Osteoblast (primary cell): Measurements from ENCODE around the gene MMP2. TPM values are rescaled to one million over a fixed set of nuclear protein-coding genes. Genes with fewer than 3 reads are reported as not detected.

ENCODE experiments used
- DNase-seq: peaks from one replicate; pipeline ENCODE4 v3.0.0; 2011; ENCODE audit warnings: low spot score, mixed read lengths; ENCODE audit not compliant: insufficient read length; ENCODE audit errors: missing footprints
- H2AFZ ChIP-seq: 2 replicates; pipeline ENCODE4 v1.6.0; 2011; ENCODE audit warnings: mild to moderate bottlenecking, low read length
- H3K27ac ChIP-seq: 2 replicates; pipeline ENCODE4 v1.5.1; 2011; ENCODE audit warnings: mild to moderate bottlenecking, low read depth, low read length, moderate library complexity
- H3K27me3 ChIP-seq: 2 replicates; pipeline ENCODE4 v1.6.0; 2012; ENCODE audit warnings: mild to moderate bottlenecking, control low read depth, inconsistent platforms, low read length, moderate library complexity; ENCODE audit not compliant: insufficient read depth
- H3K36me3 ChIP-seq: 2 replicates; pipeline ENCODE4 v1.5.1; 2011; ENCODE audit warnings: mild to moderate bottlenecking, low read length, control low read depth, moderate library complexity; ENCODE audit not compliant: insufficient read depth
- H3K4me1 ChIP-seq: 2 replicates; pipeline ENCODE4 v1.5.1; 2011; ENCODE audit warnings: mild to moderate bottlenecking, low read length, control low read depth, moderate library complexity; ENCODE audit not compliant: insufficient read depth
- H3K4me2 ChIP-seq: 2 replicates; pipeline ENCODE4 v1.6.0; 2011; ENCODE audit warnings: mild to moderate bottlenecking, low read length; ENCODE audit not compliant: insufficient read depth
- H3K4me3 ChIP-seq: fragments of 200-600 bp; sonication (generic); 3 replicates; pipeline ENCODE4 v1.5.1; 2012; ENCODE audit warnings: mild to moderate bottlenecking, low read length, inconsistent platforms; ENCODE audit not compliant: insufficient read depth
- H3K79me2 ChIP-seq: 2 replicates; pipeline ENCODE4 v1.6.0; 2012; ENCODE audit warnings: mild to moderate bottlenecking, low read length, control low read depth, inconsistent platforms; ENCODE audit not compliant: insufficient read depth
- H3K9me3 ChIP-seq: 2 replicates; pipeline ENCODE4 v1.5.1; 2011; ENCODE audit warnings: low read depth, low read length, control low read depth
- H4K20me1 ChIP-seq: 2 replicates; pipeline ENCODE4 v1.6.0; 2012; ENCODE audit warnings: mild to moderate bottlenecking, low read length, control low read depth; ENCODE audit not compliant: insufficient read depth
- CTCF ChIP-seq: IDR thresholded peaks from 2 replicates; pipeline ENCODE4 v1.5.1; 2011; ENCODE audit warnings: mild to moderate bottlenecking, low read depth, low read length, moderate library complexity; ENCODE audit errors: extremely low read depth
- total RNA-seq: library from RNA; depleted of rRNA; stranded (reverse); fragments of >200 nt; gene quantifications from 2 replicates; pipeline ENCODE4 v1.2.3, GENCODE V29; 2012

The MMP2 gene
- total RNA-seq, 1 donor, result 2,094 TPM

- peak overlapping the region; percentile 41 for H3K4me3 ChIP-seq
- H3K4me2 ChIP-seq, result peak overlapping the region; percentile 67
Observed at GRCh38 chr16:55475919-55476318, 3.1 kb upstream of the MMP2 start.

GRCh38 chr16:55476625-55477533 is 2.1 kb upstream of the MMP2 start:
- TF ChIP-seq CTCF, result no peak
- no peak overlapping the region for H3K4me3 ChIP-seq

More at GRCh38 chr16:55475919-55476318, 3.1 kb upstream of the MMP2 start:
- DNase-seq, result peak; percentile 87
- H4K20me1 ChIP-seq, result peaks cover 6% of the 10 kb centered on the region
- TF ChIP-seq CTCF, result no peak
- H3K27ac ChIP-seq, result peak overlapping the region; percentile 49
- no peaks in the 10 kb centered on the region for H3K27me3 ChIP-seq
- H3K4me1 ChIP-seq, result peaks cover 54% of the 10 kb centered on the region
- H3K9me3 ChIP-seq, result no peaks in the 10 kb centered on the region
- H3K79me2 ChIP-seq, result peaks cover 19% of the 10 kb centered on the region
- H3K36me3 ChIP-seq, result no peaks in the 10 kb centered on the region
- H2AFZ ChIP-seq, result peak overlapping the region; percentile 69

GRCh38 chr16:55477736-55478135 is 1.3 kb upstream of the MMP2 start:
- Histone ChIP-seq H3K4me3 (no peak overlapping the region), H3K27ac (peak overlapping the region; percentile 49)

More at GRCh38 chr16:55476625-55477533, 2.1 kb upstream of the MMP2 start:
- Histone ChIP-seq H3K27ac (peak overlapping the region; percentile 49), H4K20me1 (peaks cover 13% of the 10 kb centered on the region), H2AFZ (no peak overlapping the region), H3K4me1 (peaks cover 54% of the 10 kb centered on the region), H3K79me2 (peaks cover 29% of the 10 kb centered on the region), H3K27me3 (no peaks in the 10 kb centered on the region), H3K4me2 (no peak overlapping the region), H3K9me3 (no peaks in the 10 kb centered on the region), H3K36me3 (peaks cover 7% of the 10 kb centered on the region)
- DNase-seq, result no peak

More at GRCh38 chr16:55477736-55478135, 1.3 kb upstream of the MMP2 start:
- no peak for DNase-seq
- H3K79me2 ChIP-seq, result peaks cover 37% of the 10 kb centered on the region
- no peaks in the 10 kb centered on the region for H3K27me3 ChIP-seq
- peaks cover 16% of the 10 kb centered on the region for H4K20me1 ChIP-seq
- TF ChIP-seq CTCF, result no peak
- no peak overlapping the region for H3K4me2 ChIP-seq
- no peaks in the 10 kb centered on the region for H3K9me3 ChIP-seq
- peaks cover 16% of the 10 kb centered on the region for H3K36me3 ChIP-seq
- no peak overlapping the region for H2AFZ ChIP-seq
- H3K4me1 ChIP-seq, result peaks cover 54% of the 10 kb centered on the region
